Stimulated activated CD8-positive, alpha-beta memory T cell treated with anti-CD3 and anti-CD28 coated beads, Interleukin-12 subunit alpha, Interleukin-12 subunit beta, amount 100 ng/mL, for 4 hours (primary cell): ENCODE results near the gene STARD3.
"Not testable (repeated sequence)": the region's sequence is repeated elsewhere in the genome, so short reads cannot be mapped to it uniquely, and the experiment has no call there.

Source experiments
- DNase-seq: peaks from one replicate; pipeline ENCODE4 v3.0.0-alpha.2; 2020; ENCODE audit warnings: low read depth

The STARD3 gene

GRCh38 chr17:39695089-39695474 is 58.1 kb downstream of the STARD3 start:
- DNase-seq = no peak

- DNase-seq = no peak
These were observed 59.8 kb downstream of the STARD3 start for GRCh38 chr17:39696731-39697130.

GRCh38 chr17:39697961-39698360 is 61.0 kb downstream of the STARD3 start:
- DNase-seq = no peak

- DNase-seq = not testable (repeated sequence)
These were observed 62.3 kb downstream of the STARD3 start for GRCh38 chr17:39699157-39699817.

GRCh38 chr17:39699818-39700147 is 62.8 kb downstream of the STARD3 start, which contains the start of gene ERBB2:
ERBB2 (plus strand) TSS chr17:39700064; CDS start chr17:39700239, 175 bp downstream.
- DNase-seq = no peak

GRCh38 chr17:39700148-39700987 is 63.4 kb downstream of the STARD3 start:
- DNase-seq = no peak

GRCh38 chr17:39701012-39701783 is 64.3 kb downstream of the STARD3 start:
- DNase-seq = no peak

GRCh38 chr17:39701784-39702422 is 65.0 kb downstream of the STARD3 start:
- DNase-seq = no peak

GRCh38 chr17:39702901-39703893 is 66.3 kb downstream of the STARD3 start:
- no peak for DNase-seq

- DNase-seq = no peak
These were observed 67.0 kb downstream of the STARD3 start for GRCh38 chr17:39703913-39704312.

GRCh38 chr17:39704821-39705551 is 68.0 kb downstream of the STARD3 start:
- DNase-seq = no peak

GRCh38 chr17:39705786-39706348 is 68.9 kb downstream of the STARD3 start:
- DNase-seq = no peak

- no peak for DNase-seq
These were observed 69.4 kb downstream of the STARD3 start for GRCh38 chr17:39706383-39706782.

- no peak for DNase-seq
These were observed 70.0 kb downstream of the STARD3 start for GRCh38 chr17:39706921-39707337.

- DNase-seq = no peak
These were observed 72.5 kb downstream of the STARD3 start for GRCh38 chr17:39709319-39709997.

GRCh38 chr17:39709998-39710964 is 73.3 kb downstream of the STARD3 start:
- DNase-seq = no peak

- not testable (repeated sequence) for DNase-seq
These were observed 74.1 kb downstream of the STARD3 start for GRCh38 chr17:39711071-39711470.

GRCh38 chr17:39711851-39712250 is 74.9 kb downstream of the STARD3 start:
- no peak for DNase-seq
